B cell (primary cell): ENCODE data around the gene PARD3.

Experiments
- CTCF ChIP-seq: fragments of 200-600 bp; IDR thresholded peaks from one replicate; pipeline ENCODE4 v1.8.0; 2022; ENCODE audit warnings: antibody characterized with exemption, mild to moderate bottlenecking
- EZH2 ChIP-seq: IDR thresholded peaks from 2 replicates; pipeline ENCODE4 v1.6.1; 2012; ENCODE audit warnings: borderline replicate concordance, low read depth, mild to moderate bottlenecking, moderate library complexity, low read length; ENCODE audit not compliant: insufficient read depth, poor library complexity, severe bottlenecking

- TF ChIP-seq CTCF (no peak), EZH2 (no peak)
Measured at GRCh38 chr10:34729619-34730018, 85.5 kb downstream of the PARD3 start.
